ENCODE results near the gene PLD4. TPM values are rescaled to one million over a fixed set of nuclear protein-coding genes. Genes with fewer than 3 reads are reported as not detected.

Gene PLD4
- total and polyA plus RNA-seq, 2 donors (not counting 1 experiment from before 2014, with no cell fraction given) = 0.17 TPM; not detected in 1

DNA sequence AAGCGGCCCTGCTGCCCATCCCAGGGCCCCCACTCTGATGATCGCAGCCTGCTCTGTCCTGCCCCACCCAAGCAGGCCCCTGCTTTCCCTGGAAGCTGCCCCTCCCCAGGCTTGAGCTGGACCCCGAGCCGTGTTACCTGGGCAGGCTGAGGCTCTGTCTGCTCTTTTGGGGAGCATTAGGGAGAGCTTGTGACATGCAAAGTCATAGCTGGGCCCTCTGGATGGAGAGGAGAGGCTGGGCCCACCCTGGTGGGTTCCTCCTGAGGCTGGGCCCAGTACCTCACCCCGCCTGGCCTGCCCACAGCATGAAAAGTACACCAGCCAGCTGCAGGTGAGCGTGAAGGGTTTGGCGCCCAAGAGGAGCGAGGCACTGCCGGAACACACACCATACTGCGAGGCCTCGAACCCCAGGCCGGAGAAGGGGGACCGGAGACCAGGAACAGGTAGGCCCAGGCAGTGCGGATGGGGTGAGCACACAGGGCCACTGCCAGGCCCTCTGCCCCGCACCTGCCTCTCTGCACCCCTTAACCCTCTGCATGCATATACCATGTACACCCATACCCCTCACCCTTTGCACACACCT lies 44.6 kb upstream of the PLD4 start:
- Histone ChIP-seq H3K36me3 (ENCODE audit: control insufficient read depth, insufficient read depth, low read length) (peaks cover 13% of the 10 kb centered on the region), H3K27ac (ENCODE audit: insufficient read depth, low read length) (no peak overlapping the region), H3K4me2 (ENCODE audit: extremely low read depth, insufficient read depth, low read length) (no peak overlapping the region), H3K9me3 (ENCODE audit: control insufficient read depth, insufficient read depth, low read depth, low read length) (no peaks in the 10 kb centered on the region), H3K4me3 (replicated peaks in 1 of 4; ENCODE audit: control extremely low read depth in 1 of 4, insufficient read depth in 1 of 4, low read depth in 3 of 4, low read length in 4 of 4) (no peak overlapping the region), H2AFZ (ENCODE audit: low read length) (no peak overlapping the region), H3K9ac (ENCODE audit: insufficient read depth, low read length) (no peak overlapping the region), H3K27me3 (ENCODE audit: control insufficient read depth, insufficient read depth, low read length) (no peaks in the 10 kb centered on the region), H3K79me2 (ENCODE audit: control insufficient read depth, insufficient read depth, low read length) (peaks cover 2% of the 10 kb centered on the region), H3K4me1 (ENCODE audit: control insufficient read depth, extremely low read depth, insufficient read depth, low read length) (no peaks in the 10 kb centered on the region), H4K20me1 (ENCODE audit: control insufficient read depth, extremely low read depth, insufficient read depth, low read length) (no peaks in the 10 kb centered on the region)
- TF ChIP-seq, protein P1, sequence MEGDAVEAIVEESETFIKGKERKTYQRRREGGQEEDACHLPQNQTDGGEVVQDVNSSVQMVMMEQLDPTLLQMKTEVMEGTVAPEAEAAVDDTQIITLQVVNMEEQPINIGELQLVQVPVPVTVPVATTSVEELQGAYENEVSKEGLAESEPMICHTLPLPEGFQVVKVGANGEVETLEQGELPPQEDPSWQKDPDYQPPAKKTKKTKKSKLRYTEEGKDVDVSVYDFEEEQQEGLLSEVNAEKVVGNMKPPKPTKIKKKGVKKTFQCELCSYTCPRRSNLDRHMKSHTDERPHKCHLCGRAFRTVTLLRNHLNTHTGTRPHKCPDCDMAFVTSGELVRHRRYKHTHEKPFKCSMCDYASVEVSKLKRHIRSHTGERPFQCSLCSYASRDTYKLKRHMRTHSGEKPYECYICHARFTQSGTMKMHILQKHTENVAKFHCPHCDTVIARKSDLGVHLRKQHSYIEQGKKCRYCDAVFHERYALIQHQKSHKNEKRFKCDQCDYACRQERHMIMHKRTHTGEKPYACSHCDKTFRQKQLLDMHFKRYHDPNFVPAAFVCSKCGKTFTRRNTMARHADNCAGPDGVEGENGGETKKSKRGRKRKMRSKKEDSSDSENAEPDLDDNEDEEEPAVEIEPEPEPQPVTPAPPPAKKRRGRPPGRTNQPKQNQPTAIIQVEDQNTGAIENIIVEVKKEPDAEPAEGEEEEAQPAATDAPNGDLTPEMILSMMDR (conservative IDR thresholded peaks at IDR 0.05 in 1 of 2, IDR thresholded peaks at IDR 0.05 in 1 of 2; ENCODE audit: low read depth in 1 of 2, low read length in 2 of 2) = no peak
- no peak for TF ChIP-seq EZH2 (IDR thresholded peaks at IDR 0.05; ENCODE audit: low read length, missing control alignments)
- no peak for DNase-seq (ENCODE audit: low read depth in 2 of 2)

DNA sequence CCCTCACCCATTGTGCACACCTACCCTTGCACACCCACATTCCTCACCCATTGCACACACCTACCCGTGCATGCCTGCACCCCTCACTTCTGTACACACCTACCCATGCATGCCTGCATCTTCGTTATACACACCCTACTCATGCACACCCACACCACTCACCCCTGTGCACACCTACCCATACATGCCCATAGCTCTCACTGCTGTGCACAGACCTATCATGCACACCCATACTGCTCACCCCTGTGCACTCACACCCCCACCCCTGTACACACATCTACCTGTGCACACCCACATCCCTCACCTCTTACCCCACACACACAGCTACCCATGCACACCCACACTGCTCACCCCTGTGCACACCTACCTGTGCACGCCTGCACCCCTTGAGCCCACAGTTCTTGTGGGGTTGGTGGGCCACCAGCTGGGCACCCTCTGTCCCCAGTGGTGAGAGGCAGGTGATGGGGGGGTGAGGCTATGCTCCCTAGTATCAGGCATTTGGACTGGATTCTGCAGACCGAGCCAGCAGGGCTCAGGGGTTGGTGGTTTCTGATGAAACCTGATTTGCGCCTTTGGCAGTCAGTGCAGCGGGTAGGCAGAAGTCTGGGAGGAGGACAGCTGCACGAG lies 44.0 kb upstream of the PLD4 start:
- Histone ChIP-seq H3K27ac (ENCODE audit: insufficient read depth, low read length) (no peak overlapping the region), H3K9me3 (ENCODE audit: control insufficient read depth, insufficient read depth, low read depth, low read length) (no peaks in the 10 kb centered on the region), H3K4me2 (ENCODE audit: extremely low read depth, insufficient read depth, low read length) (no peak overlapping the region), H3K27me3 (ENCODE audit: control insufficient read depth, insufficient read depth, low read length) (no peaks in the 10 kb centered on the region), H4K20me1 (ENCODE audit: control insufficient read depth, extremely low read depth, insufficient read depth, low read length) (no peaks in the 10 kb centered on the region), H3K4me1 (ENCODE audit: control insufficient read depth, extremely low read depth, insufficient read depth, low read length) (no peaks in the 10 kb centered on the region), H3K9ac (ENCODE audit: insufficient read depth, low read length) (no peak overlapping the region), H2AFZ (ENCODE audit: low read length) (no peak overlapping the region), H3K36me3 (ENCODE audit: control insufficient read depth, insufficient read depth, low read length) (peaks cover 16% of the 10 kb centered on the region), H3K4me3 (replicated peaks in 1 of 4; ENCODE audit: control extremely low read depth in 1 of 4, insufficient read depth in 1 of 4, low read depth in 3 of 4, low read length in 4 of 4) (no peak overlapping the region), H3K79me2 (ENCODE audit: control insufficient read depth, insufficient read depth, low read length) (no peaks in the 10 kb centered on the region)
- no peak for TF ChIP-seq EZH2 (IDR thresholded peaks at IDR 0.05; ENCODE audit: low read length, missing control alignments)
- TF ChIP-seq, protein P1 (conservative IDR thresholded peaks at IDR 0.05 in 1 of 2, IDR thresholded peaks at IDR 0.05 in 1 of 2; ENCODE audit: low read depth in 1 of 2, low read length in 2 of 2) = no peak
- no peak for DNase-seq (ENCODE audit: low read depth in 2 of 2)

DNA sequence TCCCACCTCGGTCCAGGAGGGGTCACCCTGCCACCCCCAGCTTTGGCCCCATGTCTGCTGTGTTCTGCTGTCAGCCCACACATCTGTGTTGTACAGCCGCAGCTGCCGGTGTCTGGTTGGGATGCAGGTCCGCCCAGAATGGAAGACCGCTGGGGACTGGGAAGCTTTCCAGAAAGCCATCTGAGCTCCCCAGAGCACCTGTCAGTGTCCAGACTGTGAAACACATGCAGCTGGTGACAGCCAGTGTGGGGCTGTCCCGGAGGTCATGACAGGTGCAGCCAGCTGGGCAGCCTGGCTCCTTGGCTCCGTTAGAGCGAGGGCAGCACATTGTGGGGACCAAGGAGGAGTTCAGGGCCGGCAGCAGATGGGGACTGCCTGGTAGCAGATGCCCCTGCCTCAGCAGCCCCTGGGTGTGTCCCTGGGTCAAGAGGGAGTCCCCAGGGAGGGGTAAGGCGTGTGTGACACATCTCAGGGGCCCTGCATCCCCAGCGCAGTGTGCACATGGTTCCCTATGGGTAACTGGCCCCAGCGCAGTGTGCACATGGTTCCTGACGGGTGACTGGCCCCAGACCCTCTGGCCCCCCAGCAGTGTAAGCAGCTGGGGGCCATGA lies 43.2 kb upstream of the PLD4 start:
- Histone ChIP-seq H3K4me2 (ENCODE audit: extremely low read depth, insufficient read depth, low read length) (no peak overlapping the region), H3K27ac (ENCODE audit: insufficient read depth, low read length) (no peak overlapping the region), H3K79me2 (ENCODE audit: control insufficient read depth, insufficient read depth, low read length) (no peaks in the 10 kb centered on the region), H3K9ac (ENCODE audit: insufficient read depth, low read length) (no peak overlapping the region), H3K9me3 (ENCODE audit: control insufficient read depth, insufficient read depth, low read depth, low read length) (no peaks in the 10 kb centered on the region), H3K27me3 (ENCODE audit: control insufficient read depth, insufficient read depth, low read length) (no peaks in the 10 kb centered on the region), H3K4me3 (replicated peaks in 1 of 4; ENCODE audit: control extremely low read depth in 1 of 4, insufficient read depth in 1 of 4, low read depth in 3 of 4, low read length in 4 of 4) (no peak overlapping the region), H3K36me3 (ENCODE audit: control insufficient read depth, insufficient read depth, low read length) (peaks cover 16% of the 10 kb centered on the region), H3K4me1 (ENCODE audit: control insufficient read depth, extremely low read depth, insufficient read depth, low read length) (no peaks in the 10 kb centered on the region), H2AFZ (ENCODE audit: low read length) (no peak overlapping the region), H4K20me1 (ENCODE audit: control insufficient read depth, extremely low read depth, insufficient read depth, low read length) (no peaks in the 10 kb centered on the region)
- TF ChIP-seq EZH2 (IDR thresholded peaks at IDR 0.05; ENCODE audit: low read length, missing control alignments) = no peak
- TF ChIP-seq, protein P1 (conservative IDR thresholded peaks at IDR 0.05 in 1 of 2, IDR thresholded peaks at IDR 0.05 in 1 of 2; ENCODE audit: low read depth in 1 of 2, low read length in 2 of 2) = no peak
- DNase-seq (ENCODE audit: low read depth in 2 of 2) = no peak

Measured in fibroblast of lung (primary cell).